Gastrocnemius medialis (tissue), 4 donors: ENCODE measurements around the gene CD7.

Experiments used
- CTCF ChIP-seq, 5 experiments: fragments of 450-650 bp in 3 of 5; fragments of 200-600 bp in 2 of 5; sonication (generic) in 2 of 5; IDR thresholded peaks in 4 of 5; conservative IDR thresholded peaks in 1 of 5; 1 replicate in 4 of 5; 2 replicates in 1 of 5; pipeline ENCODE4 v1.5.1; 2016 to 2019; ENCODE audit warnings: antibody characterized with exemption in 5 of 5, mild to moderate bottlenecking in 3 of 5, moderate library complexity in 3 of 5
- POLR2A ChIP-seq, 2 donors: fragments of 450-650 bp; IDR thresholded peaks; one replicate each; pipeline ENCODE4 v1.6.1; 2017; ENCODE audit warnings: antibody characterized with exemption in 2 of 2, mild to moderate bottlenecking in 2 of 2, moderate library complexity in 2 of 2

DNA sequence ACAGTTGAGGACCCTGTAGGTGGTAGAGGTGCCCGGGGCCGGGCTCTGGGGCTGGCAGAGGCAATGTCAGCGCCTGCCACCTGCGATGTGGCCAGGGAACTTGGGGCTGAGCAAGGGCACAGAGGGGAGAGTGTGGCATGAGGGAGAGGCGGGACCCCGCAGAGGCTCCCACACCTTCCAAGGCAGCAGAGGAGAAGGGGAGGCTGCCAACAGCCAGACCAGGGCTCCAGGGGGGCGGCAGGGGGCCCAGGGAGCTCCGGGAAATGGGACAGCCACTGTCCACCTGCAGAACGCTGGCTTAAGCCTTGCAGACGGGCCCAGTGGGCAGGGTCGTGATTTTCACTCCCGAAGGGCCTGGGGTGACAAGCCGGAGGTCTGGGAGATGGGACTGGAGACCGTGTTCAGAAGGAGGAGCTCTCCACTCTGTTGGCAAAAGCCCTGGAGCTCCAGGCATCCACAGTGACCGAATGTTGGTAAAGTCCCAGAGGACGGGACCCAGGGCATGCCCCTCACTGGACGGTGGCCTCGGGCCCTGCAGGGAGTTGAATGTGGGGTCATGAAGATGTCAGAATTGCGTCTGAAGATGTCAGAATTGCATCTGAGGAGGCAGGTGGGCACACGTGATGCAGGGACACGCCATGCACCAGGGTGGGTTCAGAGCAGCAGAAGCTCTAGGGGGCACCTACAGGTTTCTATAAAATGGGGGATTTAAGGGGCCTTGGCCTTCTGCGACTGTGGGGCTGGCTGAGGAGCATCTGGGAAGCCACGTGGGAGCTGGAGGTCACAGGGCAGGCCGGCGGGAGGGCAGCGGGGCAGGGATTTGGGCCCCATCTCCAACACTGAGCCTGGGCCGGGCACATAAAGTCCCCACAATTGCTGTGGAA, 18.6 kb downstream of the CD7 start:
- TF ChIP-seq CTCF (IDR thresholded peaks at IDR 0.05 in 4 of 5, conservative IDR thresholded peaks at IDR 0.05 in 1 of 5) = peak in 1 of 5 experiments; percentile 3
- no peak for TF ChIP-seq POLR2A (IDR thresholded peaks at IDR 0.05)
